NCI-H1694 treated with DMSO at 0.1 percent for 48 hours (cell line): ENCODE measurements around the gene CHST6.
"Not testable (repeated sequence)": the region's sequence is repeated elsewhere in the genome, so short reads cannot be mapped to it uniquely, and the experiment has no call there.

Experiments
- DNase-seq: peaks from one replicate; lab custom pipeline; 2025; lab: John Stamatoyannopoulos, UW

The CHST6 gene

GRCh38 chr16:75475420-75475847 is 19.8 kb downstream of the CHST6 start:
- DNase-seq: no peak

- DNase-seq: no peak
Measured at GRCh38 chr16:75472908-75473877, 22.0 kb downstream of the CHST6 start.

GRCh38 chr16:75471723-75472633 is 23.3 kb downstream of the CHST6 start:
- DNase-seq: peak; percentile 66

DNA sequence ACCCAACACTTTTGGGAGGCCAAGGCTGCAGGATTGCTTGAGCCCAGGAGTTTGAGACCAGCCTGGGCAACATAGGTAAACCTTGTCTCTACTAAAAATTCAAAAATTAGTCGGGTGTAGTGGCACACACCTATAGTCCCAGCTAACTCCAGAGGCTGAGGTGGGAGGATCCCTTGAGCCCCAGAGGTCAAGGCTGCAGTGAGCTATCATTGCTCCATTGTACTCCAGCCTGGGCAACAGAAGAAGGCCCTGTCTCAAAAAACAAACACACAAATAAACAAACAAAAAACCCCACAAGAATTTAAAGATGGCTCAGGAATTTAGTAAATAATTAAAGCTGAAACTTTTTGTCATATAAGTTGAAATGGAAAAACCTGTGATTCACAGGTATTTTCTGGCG is 28.5 kb downstream of the CHST6 start:
- no peak for DNase-seq

DNA sequence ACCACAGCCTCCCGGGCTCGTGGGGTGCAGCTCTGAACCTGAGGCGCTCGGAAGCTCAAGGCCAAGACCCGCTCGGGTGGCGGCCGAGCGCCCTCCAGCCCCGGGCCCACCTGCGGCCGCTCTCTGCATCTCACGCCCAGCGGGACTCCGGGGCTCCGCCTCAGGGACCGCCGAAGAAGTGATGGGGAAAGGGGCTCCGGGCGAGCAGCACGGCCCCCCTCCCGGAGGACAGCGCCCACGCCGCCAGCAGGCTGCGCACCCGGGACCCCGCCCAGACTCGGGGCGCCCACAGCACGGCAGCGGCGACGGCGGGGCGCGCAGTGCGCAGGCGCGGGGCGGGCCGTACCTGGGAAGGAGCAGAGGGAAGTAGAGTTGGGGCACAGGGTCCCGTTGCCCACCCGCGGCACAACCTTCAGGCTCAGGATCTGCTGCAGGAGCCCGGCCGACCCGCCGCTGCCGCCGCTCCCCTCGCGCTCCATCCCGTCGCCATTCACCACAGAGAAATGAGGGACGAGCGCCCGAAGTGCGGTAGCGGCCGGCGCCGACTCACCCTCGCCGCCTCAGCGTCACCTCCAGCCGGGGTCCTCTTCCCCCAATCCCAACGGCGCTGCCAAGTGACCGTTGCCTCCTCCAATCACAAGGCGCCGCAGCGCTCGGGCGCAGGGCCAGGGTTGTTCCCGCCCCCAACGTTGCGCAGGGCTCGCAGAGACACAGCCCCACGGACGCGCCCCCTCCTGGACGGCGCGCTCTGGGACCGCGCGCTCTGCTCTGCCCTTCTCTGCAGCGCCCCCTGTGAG is 30.9 kb downstream of the CHST6 start, which contains the start of gene TMEM170A:
Gene TMEM170A, minus strand, starts transcription at position 568 of the 797 bp plus-strand sequence. Its CDS starts 89 bp downstream, at position 479.
- peak; percentile 91 for DNase-seq

- not testable (repeated sequence) for DNase-seq
Measured at GRCh38 chr16:75463389-75464121, 31.7 kb downstream of the CHST6 start.

DNA sequence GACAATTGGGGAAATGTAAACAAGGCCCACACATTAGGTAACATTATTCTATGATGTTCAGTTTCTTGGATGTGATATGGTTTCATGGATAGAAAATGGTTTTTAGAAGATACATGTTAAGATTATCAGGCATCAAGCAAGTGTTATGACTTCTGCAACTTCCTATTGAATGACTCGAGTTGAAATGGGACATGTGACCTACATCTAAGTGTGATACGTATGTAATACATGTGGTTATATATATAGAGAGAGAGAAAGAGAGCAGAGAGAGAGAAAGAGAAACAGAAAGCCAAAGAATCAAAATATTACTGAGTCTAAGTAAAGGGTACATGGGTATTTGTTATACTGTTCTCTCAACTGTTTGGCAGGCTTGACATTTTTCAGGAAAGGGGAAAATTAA is 32.4 kb downstream of the CHST6 start:
- no peak for DNase-seq

- DNase-seq: no peak
Measured at GRCh38 chr16:75461575-75461974, 33.7 kb downstream of the CHST6 start.

GRCh38 chr16:75460446-75460845 is 34.8 kb downstream of the CHST6 start:
- no peak for DNase-seq

GRCh38 chr16:75459691-75460090 is 35.5 kb downstream of the CHST6 start:
- no peak for DNase-seq

DNA sequence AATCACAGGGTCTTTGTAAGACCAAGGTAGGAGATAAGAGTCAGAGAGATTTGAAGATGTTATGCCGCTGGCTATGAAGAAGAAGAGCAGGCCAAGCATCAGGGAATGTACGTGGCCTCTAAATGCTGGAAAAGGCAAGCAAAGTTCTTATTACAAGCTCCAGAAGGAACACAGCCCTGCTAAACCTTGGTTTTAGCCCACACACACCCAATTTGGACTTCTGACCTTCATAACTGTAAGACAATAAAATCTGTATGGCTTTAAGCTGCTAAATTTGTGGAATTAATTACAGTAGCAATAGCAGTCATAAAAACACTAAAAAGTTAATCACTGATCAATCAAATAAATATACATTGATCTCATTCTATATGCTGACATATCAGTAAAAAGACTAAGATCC is 36.8 kb downstream of the CHST6 start:
- DNase-seq: no peak

DNA sequence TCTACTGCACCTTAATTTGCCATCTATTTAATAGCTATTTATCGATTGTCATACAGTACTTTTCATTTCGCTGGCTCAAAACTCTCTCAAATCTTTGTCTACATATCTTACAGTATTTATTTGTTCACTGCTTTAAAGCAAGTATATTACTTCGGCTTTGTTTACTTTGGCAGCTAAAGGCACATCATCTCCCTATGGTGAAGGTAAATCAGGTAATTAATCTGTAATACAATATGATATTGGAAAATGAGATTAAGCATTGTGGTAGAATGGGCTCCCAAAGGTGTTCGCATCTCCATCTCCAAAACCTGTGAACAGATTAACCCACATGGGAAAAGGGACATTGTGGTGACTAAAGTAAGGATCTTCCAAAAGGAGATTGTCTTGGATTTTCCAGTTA is 37.2 kb downstream of the CHST6 start:
- DNase-seq: no peak

DNA sequence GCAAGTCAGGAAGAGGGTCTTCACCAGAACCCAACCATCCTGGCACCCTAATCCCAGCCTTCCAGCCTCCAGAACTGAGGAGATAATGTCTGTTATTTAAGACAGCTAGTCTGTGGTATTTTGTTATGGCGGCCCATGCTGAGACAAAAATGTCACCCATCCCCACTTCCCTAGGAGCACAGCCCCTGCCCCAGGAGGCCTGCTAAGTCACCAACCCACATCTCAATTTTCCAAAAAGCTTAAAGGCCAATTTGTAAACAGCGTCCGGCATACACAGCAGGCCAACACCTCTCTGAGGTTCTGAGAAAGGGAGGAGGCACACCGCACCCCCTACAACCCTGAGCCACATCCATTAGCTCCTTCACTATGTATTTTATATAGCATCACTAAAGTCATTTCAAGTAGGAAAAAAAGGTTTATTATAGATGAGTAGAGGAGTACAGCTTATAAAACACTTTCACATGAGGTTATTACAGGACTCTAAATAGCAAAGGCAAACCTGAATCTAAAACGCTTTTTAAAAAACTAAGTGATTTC is 37.7 kb downstream of the CHST6 start:
- DNase-seq: no peak

DNA sequence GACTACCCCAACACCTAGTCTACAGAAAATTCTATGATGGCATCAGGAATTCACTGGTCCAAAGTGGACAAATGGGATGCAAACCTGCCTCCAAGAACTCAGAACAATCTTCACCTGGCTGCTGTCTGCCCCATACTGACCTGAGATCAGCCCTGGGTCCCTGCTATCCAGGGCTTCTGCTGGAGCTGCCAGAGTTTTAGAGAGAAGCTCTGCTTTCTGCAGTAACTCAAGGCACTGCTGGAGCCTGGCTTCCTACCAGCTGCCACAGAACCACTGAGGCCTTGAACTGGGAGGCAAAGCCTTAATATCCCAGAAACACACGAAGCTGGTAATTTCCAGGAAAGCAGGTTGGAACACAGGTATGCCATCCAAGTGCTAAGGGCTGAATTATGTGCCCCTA is 38.3 kb downstream of the CHST6 start:
- no peak for DNase-seq

- DNase-seq: not testable (repeated sequence)
Measured at GRCh38 chr16:75456486-75456885, 38.8 kb downstream of the CHST6 start.

GRCh38 chr16:75455677-75456076 is 39.6 kb downstream of the CHST6 start:
- no peak for DNase-seq

- no peak for DNase-seq
Measured at GRCh38 chr16:75452464-75453190, 42.6 kb downstream of the CHST6 start.

DNA sequence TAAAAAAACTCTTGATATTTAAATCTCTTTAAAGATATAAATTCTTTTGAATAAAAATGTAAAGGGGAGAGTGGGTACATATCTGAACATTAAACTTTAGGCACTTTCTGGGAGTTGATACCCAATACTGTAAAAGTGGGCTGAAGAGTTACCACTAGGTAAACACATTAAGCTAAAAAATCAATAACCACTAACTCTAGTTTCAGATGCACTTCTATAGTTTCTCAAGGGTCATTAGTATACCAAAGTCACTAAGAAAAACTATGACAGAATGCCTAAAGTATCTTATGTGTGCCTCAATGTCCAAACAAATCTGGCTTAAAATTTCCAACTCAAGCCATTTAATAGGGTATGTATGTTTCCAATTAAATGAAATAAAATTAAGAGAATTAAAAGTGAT is 48.8 kb downstream of the CHST6 start:
- no peak for DNase-seq

DNA sequence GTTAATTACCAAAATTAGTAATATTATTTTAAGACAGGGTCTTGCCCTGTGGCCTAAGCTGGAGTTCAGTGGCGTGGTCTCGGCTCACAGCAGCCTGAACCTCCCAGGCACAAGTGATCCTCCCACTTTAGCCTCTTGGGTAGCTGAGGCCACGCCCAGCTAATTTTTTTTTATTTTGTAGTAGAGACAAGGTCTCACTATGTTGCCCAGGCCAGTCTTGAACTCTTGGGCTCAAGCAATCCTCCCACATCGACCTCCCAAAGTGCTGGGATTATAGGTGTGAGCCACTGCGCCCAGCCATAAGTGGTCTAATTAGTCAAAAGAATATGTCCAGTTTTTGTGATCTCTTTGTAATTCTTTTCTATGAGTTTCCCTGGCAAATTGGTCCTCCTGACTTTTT is 49.9 kb downstream of the CHST6 start:
- DNase-seq: no peak

DNA sequence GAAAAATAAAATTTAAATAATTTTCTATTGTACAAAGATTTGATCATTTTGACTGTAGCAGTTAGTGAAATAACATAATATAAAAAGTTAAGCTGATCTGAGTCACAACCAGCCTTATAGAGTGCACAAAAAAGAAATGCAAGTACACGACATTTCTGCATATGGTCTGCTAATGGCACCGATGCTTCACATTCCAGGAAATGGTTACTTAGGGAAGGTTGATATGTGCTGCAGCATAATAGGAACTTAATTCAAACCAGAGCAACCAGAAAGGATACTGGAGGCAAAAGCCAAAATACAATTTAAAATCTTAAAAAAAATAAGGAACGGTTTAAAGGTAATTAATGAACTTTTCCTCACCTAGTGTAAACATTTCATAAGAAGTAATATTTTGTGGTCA is 51.9 kb downstream of the CHST6 start:
- no peak for DNase-seq
